OCI-LY7 (cell line): ENCODE data around the gene SERINC2.

ENCODE experiments used
- EZH2phosphoT487 ChIP-seq: fragments of 200-600 bp; sonication (generic); IDR thresholded peaks from 2 replicates; pipeline ENCODE4 v1.6.1; 2018; ENCODE audit warnings: low read depth, borderline replicate concordance, mild to moderate bottlenecking, mixed run types, antibody characterized with exemption, low read length, moderate library complexity, mixed read lengths
- TF ChIP-seq, protein P1 (sequence below): fragments of 200-600 bp; sonication (generic); conservative IDR thresholded peaks from 2 replicates; pipeline ENCODE4 v1.5.1; 2014; ENCODE audit warnings: mild to moderate bottlenecking, antibody characterized with exemption, low read length, moderate library complexity, mixed read lengths

DNA sequence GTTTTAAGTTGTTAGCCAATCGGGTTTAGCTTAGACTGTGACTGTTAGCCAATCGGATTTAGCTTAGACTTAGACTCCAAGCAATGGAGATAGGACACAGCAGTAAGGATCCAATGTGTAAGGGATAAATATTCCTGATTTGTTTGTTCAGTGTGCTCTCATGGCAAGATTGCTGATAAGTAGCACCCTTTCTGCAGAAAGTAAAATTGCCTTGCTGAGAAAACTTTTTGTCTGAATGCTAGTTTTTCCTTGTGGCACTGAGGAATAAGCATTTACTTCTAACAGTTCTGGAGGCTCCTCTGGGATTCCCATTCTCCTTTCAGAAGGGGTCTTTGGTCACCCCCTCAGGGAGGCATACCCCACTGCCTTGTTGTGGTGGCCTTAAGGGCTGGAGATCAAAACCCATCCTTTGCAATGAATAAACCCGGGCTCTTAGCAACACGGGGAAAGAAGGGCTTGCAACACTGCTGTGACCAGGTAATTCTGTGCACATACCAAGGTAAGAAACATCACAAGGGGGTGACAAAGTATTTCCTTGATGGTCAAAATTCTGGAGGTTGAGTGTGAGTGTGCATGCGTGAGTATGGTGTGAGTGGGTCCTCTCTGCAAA, 45.4 kb downstream of the SERINC2 start:
- TF ChIP-seq, protein P1, sequence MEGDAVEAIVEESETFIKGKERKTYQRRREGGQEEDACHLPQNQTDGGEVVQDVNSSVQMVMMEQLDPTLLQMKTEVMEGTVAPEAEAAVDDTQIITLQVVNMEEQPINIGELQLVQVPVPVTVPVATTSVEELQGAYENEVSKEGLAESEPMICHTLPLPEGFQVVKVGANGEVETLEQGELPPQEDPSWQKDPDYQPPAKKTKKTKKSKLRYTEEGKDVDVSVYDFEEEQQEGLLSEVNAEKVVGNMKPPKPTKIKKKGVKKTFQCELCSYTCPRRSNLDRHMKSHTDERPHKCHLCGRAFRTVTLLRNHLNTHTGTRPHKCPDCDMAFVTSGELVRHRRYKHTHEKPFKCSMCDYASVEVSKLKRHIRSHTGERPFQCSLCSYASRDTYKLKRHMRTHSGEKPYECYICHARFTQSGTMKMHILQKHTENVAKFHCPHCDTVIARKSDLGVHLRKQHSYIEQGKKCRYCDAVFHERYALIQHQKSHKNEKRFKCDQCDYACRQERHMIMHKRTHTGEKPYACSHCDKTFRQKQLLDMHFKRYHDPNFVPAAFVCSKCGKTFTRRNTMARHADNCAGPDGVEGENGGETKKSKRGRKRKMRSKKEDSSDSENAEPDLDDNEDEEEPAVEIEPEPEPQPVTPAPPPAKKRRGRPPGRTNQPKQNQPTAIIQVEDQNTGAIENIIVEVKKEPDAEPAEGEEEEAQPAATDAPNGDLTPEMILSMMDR: no peak
- no peak for TF ChIP-seq EZH2phosphoT487
